H9 (cell line): Measurements from ENCODE around the gene CLEC12A. TPM values are rescaled to one million over a fixed set of nuclear protein-coding genes. Genes with fewer than 3 reads are reported as not detected.

Source experiments
- DNase-seq: peaks from one replicate; pipeline ENCODE4 v3.0.0-alpha.2; 2017
- H2AFZ ChIP-seq: one replicate; pipeline ENCODE4 v1.6.1; 2013; ENCODE audit warnings: mild to moderate bottlenecking, low read length, control low read depth, moderate library complexity
- H2AK5ac ChIP-seq: 2 replicates; pipeline ENCODE4 v1.6.1; 2013; ENCODE audit warnings: low read length, control low read depth, mixed read lengths; ENCODE audit not compliant: insufficient read length
- H2BK120ac ChIP-seq: one replicate; pipeline ENCODE4 v1.6.1; 2013; ENCODE audit warnings: low read depth, mild to moderate bottlenecking, low read length, control low read depth, inconsistent platforms; ENCODE audit not compliant: poor library complexity, severe bottlenecking
- H2BK12ac ChIP-seq: 2 replicates; pipeline ENCODE4 v1.6.1; 2013; ENCODE audit warnings: low read length, control low read depth, mixed read lengths, low read depth; ENCODE audit not compliant: insufficient read length
- H2BK15ac ChIP-seq: 2 replicates; pipeline ENCODE4 v1.6.1; 2013; ENCODE audit warnings: low read depth, low read length, control low read depth
- H2BK20ac ChIP-seq: one replicate; pipeline ENCODE4 v1.6.1; 2013; ENCODE audit warnings: low read depth, mild to moderate bottlenecking, low read length, control low read depth, inconsistent platforms; ENCODE audit not compliant: poor library complexity, severe bottlenecking
- H2BK5ac ChIP-seq: 2 replicates; pipeline ENCODE4 v1.6.1; 2013; ENCODE audit warnings: low read length, control low read depth, mixed read lengths; ENCODE audit not compliant: insufficient read length
- H3K14ac ChIP-seq: 2 replicates; pipeline ENCODE4 v1.6.1; 2013; ENCODE audit warnings: low read length, control low read depth; ENCODE audit not compliant: insufficient read depth
- H3K18ac ChIP-seq: 2 replicates; pipeline ENCODE4 v1.6.1; 2013; ENCODE audit warnings: low read depth, mild to moderate bottlenecking, mixed read lengths, low read length, control low read depth; ENCODE audit not compliant: insufficient read length
- H3K23ac ChIP-seq: 2 replicates; pipeline ENCODE4 v1.6.1; 2013; ENCODE audit warnings: low read length, control low read depth, mixed read lengths, low read depth; ENCODE audit not compliant: insufficient read length
- H3K23me2 ChIP-seq: 2 replicates; pipeline ENCODE4 v1.6.1; 2013; ENCODE audit warnings: low read depth, mild to moderate bottlenecking, mixed read lengths, low read length, control low read depth; ENCODE audit not compliant: insufficient read length, poor library complexity, severe bottlenecking
- H3K27ac ChIP-seq: 2 replicates; pipeline ENCODE4 v1.5.1; 2013; ENCODE audit warnings: low read length, control low read depth, mixed read lengths, low read depth; ENCODE audit not compliant: insufficient read length
- H3K27me3 ChIP-seq: 2 replicates; pipeline ENCODE4 v1.6.1; 2013; ENCODE audit warnings: low read length, control low read depth, inconsistent platforms; ENCODE audit not compliant: insufficient read depth
- H3K4ac ChIP-seq: 2 replicates; pipeline ENCODE4 v1.6.1; 2013; ENCODE audit warnings: low read depth, mild to moderate bottlenecking, control low read depth, inconsistent platforms, low read length, moderate library complexity
- H3K4me1 ChIP-seq: 2 replicates; pipeline ENCODE4 v1.6.1; 2013; ENCODE audit warnings: low read length, control low read depth, inconsistent platforms; ENCODE audit not compliant: insufficient read depth
- H3K4me2 ChIP-seq: 2 replicates; pipeline ENCODE4 v1.6.1; 2013; ENCODE audit warnings: low read length, control low read depth, mixed read lengths; ENCODE audit not compliant: insufficient read length, insufficient read depth
- H3K56ac ChIP-seq: 2 replicates; pipeline ENCODE4 v1.6.1; 2013; ENCODE audit warnings: low read depth, mild to moderate bottlenecking, mixed read lengths, low read length, control low read depth; ENCODE audit not compliant: insufficient read length
- H3K79me1 ChIP-seq: 2 replicates; pipeline ENCODE4 v1.6.1; 2013; ENCODE audit warnings: low read depth, mild to moderate bottlenecking, moderate library complexity, low read length, control low read depth, inconsistent platforms; ENCODE audit not compliant: insufficient read depth, poor library complexity, severe bottlenecking
- H3K79me2 ChIP-seq: 2 replicates; pipeline ENCODE4 v1.6.1; 2013; ENCODE audit warnings: low read length, control low read depth, inconsistent platforms; ENCODE audit not compliant: insufficient read depth
- H3K9ac ChIP-seq: 2 replicates; pipeline ENCODE4 v1.6.1; 2013; ENCODE audit warnings: low read length, control low read depth, mixed read lengths; ENCODE audit not compliant: insufficient read length; ENCODE audit errors: extremely low read depth
- H3K9me3 ChIP-seq: one replicate; pipeline ENCODE4 v1.6.1; 2013; ENCODE audit warnings: low read depth, low read length, inconsistent platforms; ENCODE audit not compliant: control insufficient read depth
- H3T11ph ChIP-seq: one replicate; pipeline ENCODE4 v1.6.1; 2013; ENCODE audit warnings: mild to moderate bottlenecking, low read length, control low read depth, inconsistent platforms
- H4K20me1 ChIP-seq: one replicate; pipeline ENCODE4 v1.6.1; 2013; ENCODE audit not compliant: control insufficient read depth, insufficient read length, insufficient read depth
- H4K5ac ChIP-seq: 2 replicates; pipeline ENCODE4 v1.6.1; 2013; ENCODE audit warnings: low read depth, mild to moderate bottlenecking, mixed read lengths, low read length, control low read depth; ENCODE audit not compliant: insufficient read length
- H4K8ac ChIP-seq: replicated peaks from 2 replicates; pipeline ENCODE4 v1.6.1; 2013; ENCODE audit warnings: low read length, control low read depth, mixed read lengths, low read depth; ENCODE audit not compliant: insufficient read length
- H4K91ac ChIP-seq: 2 replicates; pipeline ENCODE4 v1.6.1; 2013; ENCODE audit warnings: low read depth, mild to moderate bottlenecking, moderate library complexity, mixed read lengths, low read length, control low read depth; ENCODE audit not compliant: insufficient read length
- H3K27ac Mint-ChIP-seq, 3 experiments: 2 replicates in 2 of 3; 3 replicates in 1 of 3; pipeline ENCODE4 v1.8.0; 2020 to 2021; ENCODE audit warnings: mixed read lengths in 3 of 3, mild to moderate bottlenecking in 1 of 3, moderate library complexity in 1 of 3
- H3K27me3 Mint-ChIP-seq: 2 replicates; pipeline ENCODE4 v1.8.0; 2021; ENCODE audit warnings: low read depth, mild to moderate bottlenecking, moderate library complexity, mixed read lengths
- H3K36me3 Mint-ChIP-seq, 3 experiments: 2 replicates in 2 of 3; 3 replicates in 1 of 3; pipeline ENCODE4 v1.8.0; 2020 to 2021; ENCODE audit warnings: low read depth in 3 of 3, mixed read lengths in 3 of 3; ENCODE audit not compliant: insufficient read depth in 1 of 3
- H3K4me1 Mint-ChIP-seq, 2 experiments: 2 replicates each; pipeline ENCODE4 v1.8.0; 2020; ENCODE audit warnings: mixed read lengths in 2 of 2
- H3K4me3 Mint-ChIP-seq, 2 experiments: 2 replicates in 1 of 2; 3 replicates in 1 of 2; pipeline ENCODE4 v1.8.0; 2020 to 2021; ENCODE audit warnings: mild to moderate bottlenecking in 2 of 2, mixed read lengths in 2 of 2, moderate library complexity in 1 of 2
- H3K9me3 Mint-ChIP-seq, 2 experiments: 2 replicates in 1 of 2; 3 replicates in 1 of 2; pipeline ENCODE4 v1.8.0; 2020; ENCODE audit warnings: mild to moderate bottlenecking in 2 of 2, mixed read lengths in 2 of 2, moderate library complexity in 1 of 2
- WGBS: extraction: QIAGEN DNeasy Blood & Tissue Kit; methylation state at CpG from one replicate; pipeline ENCODE4 v1.1.7; 2013; ENCODE audit warnings: missing lambda C conversion rate, low lambda C conversion rate, mixed read lengths; ENCODE audit not compliant: insufficient read length; ENCODE audit errors: extremely low coverage; 5-methylcytosine and 5-hydroxymethylcytosine counted together
- total RNA-seq: library from RNA; stranded (reverse); gene quantifications from 2 replicates; pipeline ENCODE4 v1.2.1, GENCODE V29; 2021
- TF ChIP-seq, protein P1 (sequence below): fragments of 200-600 bp; sonication (generic); conservative IDR thresholded peaks from 3 replicates; pipeline ENCODE4 v1.8.0; 2021; ENCODE audit warnings: antibody characterized with exemption, mild to moderate bottlenecking

CLEC12A gene
- total RNA-seq, 1 experiment from 2014 or later: not detected

- Histone ChIP-seq H2BK5ac (no peak overlapping the region), H2AK5ac (no peak overlapping the region), H2AFZ (no peak overlapping the region), H3K4me2 (no peak overlapping the region), H4K91ac (no peak overlapping the region), H3K27ac (no peak overlapping the region), H3K9ac (no peak overlapping the region), H3K4me1 (no peaks in the 10 kb centered on the region), H3K23me2 (no peaks in the 10 kb centered on the region), H3K9me3 (no peaks in the 10 kb centered on the region), H3K56ac (no peak overlapping the region), H3K79me2 (no peaks in the 10 kb centered on the region), H2BK20ac (no peak overlapping the region), H3K79me1 (no peaks in the 10 kb centered on the region), H3K18ac (no peak overlapping the region), H3K27me3 (no peaks in the 10 kb centered on the region), H4K8ac (no peak overlapping the region), H3K4ac (no peak overlapping the region), H2BK12ac (no peak overlapping the region), H3K14ac (no peak overlapping the region), H2BK15ac (no peak overlapping the region), H3T11ph (no peak overlapping the region), H2BK120ac (no peak overlapping the region), H4K5ac (no peak overlapping the region), H4K20me1 (no peaks in the 10 kb centered on the region), H3K23ac (no peak overlapping the region)
- H3K27ac Mint-ChIP-seq: no peak overlapping the region
- no CpG with 5 or more reads among the region's 2 CpGs for WGBS
- TF ChIP-seq, protein P1, sequence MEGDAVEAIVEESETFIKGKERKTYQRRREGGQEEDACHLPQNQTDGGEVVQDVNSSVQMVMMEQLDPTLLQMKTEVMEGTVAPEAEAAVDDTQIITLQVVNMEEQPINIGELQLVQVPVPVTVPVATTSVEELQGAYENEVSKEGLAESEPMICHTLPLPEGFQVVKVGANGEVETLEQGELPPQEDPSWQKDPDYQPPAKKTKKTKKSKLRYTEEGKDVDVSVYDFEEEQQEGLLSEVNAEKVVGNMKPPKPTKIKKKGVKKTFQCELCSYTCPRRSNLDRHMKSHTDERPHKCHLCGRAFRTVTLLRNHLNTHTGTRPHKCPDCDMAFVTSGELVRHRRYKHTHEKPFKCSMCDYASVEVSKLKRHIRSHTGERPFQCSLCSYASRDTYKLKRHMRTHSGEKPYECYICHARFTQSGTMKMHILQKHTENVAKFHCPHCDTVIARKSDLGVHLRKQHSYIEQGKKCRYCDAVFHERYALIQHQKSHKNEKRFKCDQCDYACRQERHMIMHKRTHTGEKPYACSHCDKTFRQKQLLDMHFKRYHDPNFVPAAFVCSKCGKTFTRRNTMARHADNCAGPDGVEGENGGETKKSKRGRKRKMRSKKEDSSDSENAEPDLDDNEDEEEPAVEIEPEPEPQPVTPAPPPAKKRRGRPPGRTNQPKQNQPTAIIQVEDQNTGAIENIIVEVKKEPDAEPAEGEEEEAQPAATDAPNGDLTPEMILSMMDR: no peak
- H3K4me3 Mint-ChIP-seq: no peak overlapping the region
- no peaks in the 10 kb centered on the region; a peak in 1 of 7 replicates for H3K36me3 Mint-ChIP-seq
- peaks cover 3 to 5% of the 10 kb centered on the region in 2 experiments; a peak in 3 of 4 replicates for H3K4me1 Mint-ChIP-seq
- no peak for DNase-seq
- no peaks in the 10 kb centered on the region for H3K27me3 Mint-ChIP-seq
- H3K9me3 Mint-ChIP-seq: 0 out of 5 replicates have a peak, but pooled peaks cover 0 to 1% of the 10 kb centered on the region in 2 experiments
Measured at GRCh38 chr12:9944391-9944790, 26.8 kb upstream of the CLEC12A start.
